ENCODE results near the gene TTC34.

- no peak for TF ChIP-seq POLR2A (IDR thresholded peaks at IDR 0.05)
- no peak for TF ChIP-seq CTCF (IDR thresholded peaks at IDR 0.05)
Observed at GRCh38 chr1:2594001-2594640, 207.4 kb downstream of the TTC34 start.
